G401.6 (cell line): ENCODE measurements around the gene WWC2.

Source experiments
- FAIRE-seq: peaks from 2 replicates; lab custom pipeline; 2012; peaks lifted over from hg19 to GRCh38; lab: Jason Lieb, UNC

Gene WWC2

GRCh38 chr4:183098723-183099536 lies at the start of gene WWC2:
Gene WWC2 (plus strand): TSS chr4:183099257. CDS start chr4:183099492, 235 bp downstream.
- no peak for FAIRE-seq

- no peak for FAIRE-seq
These were observed 45.4 kb upstream of the WWC2 start for GRCh38 chr4:183053681-183054080.

- no peak for FAIRE-seq
These were observed 41.8 kb upstream of the WWC2 start for GRCh38 chr4:183057255-183057654.

GRCh38 chr4:183059797-183060196 lies 39.3 kb upstream of the WWC2 start:
- no peak for FAIRE-seq

GRCh38 chr4:183068502-183068901 lies 30.6 kb upstream of the WWC2 start:
- no peak for FAIRE-seq

- no peak for FAIRE-seq
These were observed 27.8 kb upstream of the WWC2 start for GRCh38 chr4:183071222-183071621.

- FAIRE-seq: no peak
These were observed 26.9 kb upstream of the WWC2 start for GRCh38 chr4:183072176-183072575.

- no peak for FAIRE-seq
These were observed 25.3 kb upstream of the WWC2 start for GRCh38 chr4:183073838-183074145.

GRCh38 chr4:183074288-183074990 lies 24.6 kb upstream of the WWC2 start:
- no peak for FAIRE-seq

GRCh38 chr4:183078634-183079033 lies 20.4 kb upstream of the WWC2 start:
- FAIRE-seq: no peak

GRCh38 chr4:183080372-183081115 lies 18.5 kb upstream of the WWC2 start:
- FAIRE-seq: no peak

- no peak for FAIRE-seq
These were observed 18.0 kb upstream of the WWC2 start for GRCh38 chr4:183081116-183081469.

- no peak for FAIRE-seq
These were observed 17.0 kb upstream of the WWC2 start for GRCh38 chr4:183082053-183082452.

GRCh38 chr4:183094393-183095198 lies 4.5 kb upstream of the WWC2 start:
- no peak for FAIRE-seq

GRCh38 chr4:183095199-183095512 lies 3.9 kb upstream of the WWC2 start:
- FAIRE-seq: no peak

- FAIRE-seq: no peak
These were observed 2.6 kb upstream of the WWC2 start for GRCh38 chr4:183096276-183096965.

GRCh38 chr4:183097231-183098018 lies 1.6 kb upstream of the WWC2 start:
- FAIRE-seq: no peak

GRCh38 chr4:183098019-183098722 lies 886 bp upstream of the WWC2 start:
- no peak for FAIRE-seq

- no peak for FAIRE-seq
These were observed 660 bp downstream of the WWC2 start for GRCh38 chr4:183099537-183100297.

- FAIRE-seq: peak; percentile 71
These were observed 1.2 kb downstream of the WWC2 start for GRCh38 chr4:183100298-183100599.
